ENCODE results near the gene XCL2. TPM values are rescaled to one million over a fixed set of nuclear protein-coding genes. Genes with fewer than 3 reads are reported as not detected.

The XCL2 gene
- total RNA-seq, 1 experiment from 2014 or later, result not detected

DNA sequence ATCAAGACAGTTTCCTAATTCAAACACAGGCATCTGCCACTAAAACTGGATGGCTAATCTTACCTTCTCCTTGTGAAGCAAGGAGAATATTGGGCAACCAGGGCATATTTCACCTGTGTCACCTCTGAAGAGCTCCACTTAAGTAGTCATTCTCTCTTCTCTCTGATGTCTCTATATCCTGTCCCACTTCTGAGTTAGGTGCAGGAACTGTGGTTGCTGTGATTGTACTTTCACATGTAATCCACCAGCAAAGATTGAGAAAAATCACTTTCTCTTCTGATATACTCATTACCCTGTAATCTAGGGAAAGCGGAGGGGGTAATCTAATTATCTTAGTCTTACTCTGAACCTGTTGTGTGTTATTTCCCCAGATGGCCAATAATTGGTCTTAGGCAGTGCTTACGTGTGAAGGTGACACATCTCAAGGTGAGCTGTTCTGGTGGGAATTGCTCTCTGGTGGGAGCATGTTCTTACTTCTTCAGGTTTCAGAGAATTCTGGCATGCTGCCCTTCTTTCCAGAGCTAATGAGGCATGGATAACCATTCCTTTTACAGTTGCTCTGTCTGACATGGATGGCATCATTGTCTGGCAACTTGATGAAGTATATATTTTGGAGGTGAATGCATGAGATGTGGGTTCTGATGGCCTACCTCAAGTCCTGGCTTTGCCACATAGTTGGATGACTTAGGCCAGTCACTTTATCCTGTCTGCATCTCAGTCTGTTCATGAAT lies 12.0 kb downstream of the XCL2 start:
- Histone ChIP-seq H2AFZ (ENCODE audit: low read depth, low read length, poor library complexity, severe bottlenecking) (no peak overlapping the region), H3K4me1 (ENCODE audit: control insufficient read depth in 1 of 2, insufficient read depth in 2 of 2, low read length in 2 of 2) (no peaks in the 10 kb centered on the region), H3K27me3 (ENCODE audit: insufficient read depth, low read length) (no peaks in the 10 kb centered on the region), H3K9me3 (ENCODE audit: control insufficient read depth in 1 of 2, insufficient read depth in 1 of 2, low read depth in 1 of 2, low read length in 2 of 2) (no peaks in the 10 kb centered on the region), H3K27ac (ENCODE audit: low read depth, low read length) (no peak overlapping the region), H3K9me2 (ENCODE audit: insufficient read depth) (no peaks in the 10 kb centered on the region), H3K9ac (ENCODE audit: low read length) (no peak overlapping the region), H3K36me3 (ENCODE audit: control insufficient read depth in 1 of 2, insufficient read depth in 2 of 2, low read length in 2 of 2) (no peaks in the 10 kb centered on the region), H4K20me1 (ENCODE audit: insufficient read depth) (no peaks in the 10 kb centered on the region), H3K4me2 (ENCODE audit: low read length) (no peak overlapping the region), H3K4me3 (replicated peaks in 1 of 2; ENCODE audit: low read depth in 1 of 2, low read length in 2 of 2) (no peak overlapping the region), H3K79me2 (ENCODE audit: insufficient read depth, low read length) (no peaks in the 10 kb centered on the region)
- ChIA-PET CTCF (interaction anchor here (1.1 kb wide), 1 partner anchor 189 kb away, joined by 3 read pairs; no protein-coding TSS in a partner anchor), POLR2A (no interaction called here), RAD21 (ENCODE audit: low non-redundant PET in 1 of 2, low total read pairs in 2 of 2, uncharacterized antibody in 2 of 2, unreplicated experiment in 2 of 2) (no interaction called here)
- intact Hi-C loops (cut with micrococcal nuclease), result no loop called here
- BruUV-seq (replicated peaks), result no TSS peak
- no peak for ATAC-seq
- no peak for DNase-seq (ENCODE audit: low read depth, low spot score)
- TF ChIP-seq JUND (IDR thresholded peaks at IDR 0.05), result no peak
- no peak for TF ChIP-seq SIN3A (IDR thresholded peaks at IDR 0.05; ENCODE audit: low read depth)
- no peak for TF ChIP-seq CEBPB (IDR thresholded peaks at IDR 0.05; ENCODE audit: low read depth)
- no peak for TF ChIP-seq ZNF274 (IDR thresholded peaks at IDR 0.05; ENCODE audit: low read depth, low read length)
- TF ChIP-seq EZH2phosphoT487 (IDR thresholded peaks at IDR 0.05; ENCODE audit: borderline replicate concordance), result no peak
- TF ChIP-seq EGR1 (IDR thresholded peaks at IDR 0.05; ENCODE audit: low read depth), result no peak
- no peak for TF ChIP-seq YY1 (IDR thresholded peaks at IDR 0.05; ENCODE audit: extremely low read depth, insufficient replicate concordance, low read depth, low read length)

DNA sequence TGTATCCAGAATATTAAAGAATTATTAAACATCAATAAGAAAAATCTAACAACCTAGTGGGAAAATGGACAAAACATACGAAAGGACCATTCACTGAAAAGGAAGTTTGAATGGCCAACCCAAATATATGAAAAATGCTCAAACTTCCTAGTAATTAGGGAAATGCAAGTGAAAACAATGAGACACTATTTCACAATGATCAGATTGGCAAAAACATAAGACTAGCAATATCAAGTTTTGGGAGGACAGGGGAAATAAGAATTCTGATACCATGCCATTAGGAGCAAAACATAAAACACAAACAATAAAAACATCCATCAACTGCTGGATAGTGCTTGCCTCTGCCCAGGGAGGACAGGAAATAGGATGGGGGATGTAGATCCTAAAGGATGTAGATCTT lies 14.3 kb downstream of the XCL2 start:
- no peaks in the 10 kb centered on the region for H4K20me1 ChIP-seq (ENCODE audit: insufficient read depth)
- intact Hi-C loops (cut with micrococcal nuclease), result no loop called here
- H3K79me2 ChIP-seq (ENCODE audit: insufficient read depth, low read length), result no peaks in the 10 kb centered on the region
- no peak overlapping the region for H3K9ac ChIP-seq (ENCODE audit: low read length)
- no peak overlapping the region for H3K4me3 ChIP-seq (replicated peaks in 1 of 2; ENCODE audit: low read depth in 1 of 2, low read length in 2 of 2)
- no peak overlapping the region for H3K27ac ChIP-seq (ENCODE audit: low read depth, low read length)
- no TSS peak for BruUV-seq (replicated peaks)
- ChIA-PET CTCF (no interaction called here), RAD21 (ENCODE audit: low non-redundant PET in 1 of 2, low total read pairs in 2 of 2, uncharacterized antibody in 2 of 2, unreplicated experiment in 2 of 2) (no interaction called here), POLR2A (no interaction called here)
- H3K9me3 ChIP-seq (ENCODE audit: control insufficient read depth in 1 of 2, insufficient read depth in 1 of 2, low read depth in 1 of 2, low read length in 2 of 2), result no peaks in the 10 kb centered on the region
- no peaks in the 10 kb centered on the region for H3K36me3 ChIP-seq (ENCODE audit: control insufficient read depth in 1 of 2, insufficient read depth in 2 of 2, low read length in 2 of 2)
- H3K9me2 ChIP-seq (ENCODE audit: insufficient read depth), result no peaks in the 10 kb centered on the region
- no peak overlapping the region for H3K4me2 ChIP-seq (ENCODE audit: low read length)
- H3K4me1 ChIP-seq (ENCODE audit: control insufficient read depth in 1 of 2, insufficient read depth in 2 of 2, low read length in 2 of 2), result no peaks in the 10 kb centered on the region
- no peak for ATAC-seq
- TF ChIP-seq, protein P1, sequence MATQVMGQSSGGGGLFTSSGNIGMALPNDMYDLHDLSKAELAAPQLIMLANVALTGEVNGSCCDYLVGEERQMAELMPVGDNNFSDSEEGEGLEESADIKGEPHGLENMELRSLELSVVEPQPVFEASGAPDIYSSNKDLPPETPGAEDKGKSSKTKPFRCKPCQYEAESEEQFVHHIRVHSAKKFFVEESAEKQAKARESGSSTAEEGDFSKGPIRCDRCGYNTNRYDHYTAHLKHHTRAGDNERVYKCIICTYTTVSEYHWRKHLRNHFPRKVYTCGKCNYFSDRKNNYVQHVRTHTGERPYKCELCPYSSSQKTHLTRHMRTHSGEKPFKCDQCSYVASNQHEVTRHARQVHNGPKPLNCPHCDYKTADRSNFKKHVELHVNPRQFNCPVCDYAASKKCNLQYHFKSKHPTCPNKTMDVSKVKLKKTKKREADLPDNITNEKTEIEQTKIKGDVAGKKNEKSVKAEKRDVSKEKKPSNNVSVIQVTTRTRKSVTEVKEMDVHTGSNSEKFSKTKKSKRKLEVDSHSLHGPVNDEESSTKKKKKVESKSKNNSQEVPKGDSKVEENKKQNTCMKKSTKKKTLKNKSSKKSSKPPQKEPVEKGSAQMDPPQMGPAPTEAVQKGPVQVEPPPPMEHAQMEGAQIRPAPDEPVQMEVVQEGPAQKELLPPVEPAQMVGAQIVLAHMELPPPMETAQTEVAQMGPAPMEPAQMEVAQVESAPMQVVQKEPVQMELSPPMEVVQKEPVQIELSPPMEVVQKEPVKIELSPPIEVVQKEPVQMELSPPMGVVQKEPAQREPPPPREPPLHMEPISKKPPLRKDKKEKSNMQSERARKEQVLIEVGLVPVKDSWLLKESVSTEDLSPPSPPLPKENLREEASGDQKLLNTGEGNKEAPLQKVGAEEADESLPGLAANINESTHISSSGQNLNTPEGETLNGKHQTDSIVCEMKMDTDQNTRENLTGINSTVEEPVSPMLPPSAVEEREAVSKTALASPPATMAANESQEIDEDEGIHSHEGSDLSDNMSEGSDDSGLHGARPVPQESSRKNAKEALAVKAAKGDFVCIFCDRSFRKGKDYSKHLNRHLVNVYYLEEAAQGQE (IDR thresholded peaks at IDR 0.05; ENCODE audit: low read depth), result no peak
- TF ChIP-seq EZH2phosphoT487 (IDR thresholded peaks at IDR 0.05; ENCODE audit: borderline replicate concordance) (no peak), SP1 (IDR thresholded peaks at IDR 0.05; ENCODE audit: low read depth) (no peak), ZFX (IDR thresholded peaks at IDR 0.05) (no peak), EZH2 (IDR thresholded peaks at IDR 0.05) (no peak), CEBPB (IDR thresholded peaks at IDR 0.05; ENCODE audit: low read depth) (no peak), SIN3A (IDR thresholded peaks at IDR 0.05; ENCODE audit: low read depth) (no peak)
- TF ChIP-seq, protein P2, sequence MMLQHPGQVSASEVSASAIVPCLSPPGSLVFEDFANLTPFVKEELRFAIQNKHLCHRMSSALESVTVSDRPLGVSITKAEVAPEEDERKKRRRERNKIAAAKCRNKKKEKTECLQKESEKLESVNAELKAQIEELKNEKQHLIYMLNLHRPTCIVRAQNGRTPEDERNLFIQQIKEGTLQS (IDR thresholded peaks at IDR 0.05), result no peak
- TF ChIP-seq, protein P3, sequence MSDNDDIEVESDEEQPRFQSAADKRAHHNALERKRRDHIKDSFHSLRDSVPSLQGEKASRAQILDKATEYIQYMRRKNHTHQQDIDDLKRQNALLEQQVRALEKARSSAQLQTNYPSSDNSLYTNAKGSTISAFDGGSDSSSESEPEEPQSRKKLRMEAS (IDR thresholded peaks at IDR 0.05), result no peak
- DNase-seq (ENCODE audit: low read depth, low spot score), result no peak
- H3K27me3 ChIP-seq (ENCODE audit: insufficient read depth, low read length), result no peaks in the 10 kb centered on the region
- no peak overlapping the region for H2AFZ ChIP-seq (ENCODE audit: low read depth, low read length, poor library complexity, severe bottlenecking)

Data from HCT116 (cell line).